ENCODE results near the gene TPSG1.

TPSG1 gene

DNA sequence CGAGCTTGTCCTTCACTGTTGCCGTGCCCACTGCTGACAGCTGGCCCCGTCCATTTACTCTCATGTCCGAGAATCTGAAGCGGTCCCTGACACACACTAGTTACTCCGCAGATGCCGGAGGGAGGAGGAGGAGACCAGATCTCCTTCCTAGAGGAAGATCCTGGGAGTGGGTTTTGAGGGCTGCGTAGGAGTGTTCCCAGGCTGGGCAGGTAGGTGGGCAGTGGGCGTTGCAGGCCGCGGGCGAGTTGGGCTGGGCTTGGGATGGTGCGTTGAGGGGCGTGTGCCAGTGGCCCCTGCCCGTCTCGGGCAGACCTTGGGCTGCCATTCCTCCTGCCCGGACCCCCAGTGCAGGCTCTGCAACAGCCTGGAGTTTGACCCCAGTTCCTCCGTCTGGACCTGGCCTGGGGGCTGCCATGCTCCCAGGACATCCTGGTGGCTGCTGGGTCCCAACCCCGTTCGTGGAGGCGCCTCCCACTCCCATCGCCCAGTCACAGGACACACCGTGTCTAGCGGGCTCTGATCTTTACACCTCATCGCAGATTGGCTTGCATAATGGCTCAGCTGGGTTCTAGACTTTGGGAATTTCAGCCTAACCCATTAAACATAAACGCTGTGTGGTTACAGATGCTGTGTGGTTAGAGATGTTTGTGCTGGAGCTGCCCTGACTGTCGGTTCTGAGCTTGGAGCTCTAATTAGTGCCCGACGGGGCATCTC, 49.3 kb downstream of the TPSG1 start:
- Histone ChIP-seq H3F3A (ENCODE audit: insufficient read depth, low read length) (no peaks in the 10 kb centered on the region), H3K79me2 (ENCODE audit: insufficient read depth, low read length) (no peaks in the 10 kb centered on the region), H3K27me3 (ENCODE audit: insufficient read depth, low read length) (no peaks in the 10 kb centered on the region), H3K4me2 (ENCODE audit: low read length) (no peak overlapping the region), H3K27ac (ENCODE audit: low read depth, low read length, poor library complexity, severe bottlenecking) (no peak overlapping the region), H3K9me3 (ENCODE audit: low read length) (no peaks in the 10 kb centered on the region), H3K36me3 (ENCODE audit: insufficient read depth, low read length) (no peaks in the 10 kb centered on the region), H2AFZ (ENCODE audit: low read length) (no peak overlapping the region), H3K4me3 (ENCODE audit: low read depth, low read length, poor library complexity, severe bottlenecking) (no peak overlapping the region), H3K4me1 (ENCODE audit: insufficient read depth, low read length, severe bottlenecking) (no peaks in the 10 kb centered on the region), H4K20me1 (ENCODE audit: insufficient read depth, low read length) (no peaks in the 10 kb centered on the region), H3K9ac (ENCODE audit: low read length) (no peak overlapping the region), H3K9me2 (ENCODE audit: low read depth, low read length) (no peaks in the 10 kb centered on the region)
- TF ChIP-seq EZH2 (IDR thresholded peaks at IDR 0.05; ENCODE audit: borderline replicate concordance, low read length) = no peak
- TF ChIP-seq, protein P1, sequence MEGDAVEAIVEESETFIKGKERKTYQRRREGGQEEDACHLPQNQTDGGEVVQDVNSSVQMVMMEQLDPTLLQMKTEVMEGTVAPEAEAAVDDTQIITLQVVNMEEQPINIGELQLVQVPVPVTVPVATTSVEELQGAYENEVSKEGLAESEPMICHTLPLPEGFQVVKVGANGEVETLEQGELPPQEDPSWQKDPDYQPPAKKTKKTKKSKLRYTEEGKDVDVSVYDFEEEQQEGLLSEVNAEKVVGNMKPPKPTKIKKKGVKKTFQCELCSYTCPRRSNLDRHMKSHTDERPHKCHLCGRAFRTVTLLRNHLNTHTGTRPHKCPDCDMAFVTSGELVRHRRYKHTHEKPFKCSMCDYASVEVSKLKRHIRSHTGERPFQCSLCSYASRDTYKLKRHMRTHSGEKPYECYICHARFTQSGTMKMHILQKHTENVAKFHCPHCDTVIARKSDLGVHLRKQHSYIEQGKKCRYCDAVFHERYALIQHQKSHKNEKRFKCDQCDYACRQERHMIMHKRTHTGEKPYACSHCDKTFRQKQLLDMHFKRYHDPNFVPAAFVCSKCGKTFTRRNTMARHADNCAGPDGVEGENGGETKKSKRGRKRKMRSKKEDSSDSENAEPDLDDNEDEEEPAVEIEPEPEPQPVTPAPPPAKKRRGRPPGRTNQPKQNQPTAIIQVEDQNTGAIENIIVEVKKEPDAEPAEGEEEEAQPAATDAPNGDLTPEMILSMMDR (IDR thresholded peaks at IDR 0.05; ENCODE audit: low read length) = no peak

DNA sequence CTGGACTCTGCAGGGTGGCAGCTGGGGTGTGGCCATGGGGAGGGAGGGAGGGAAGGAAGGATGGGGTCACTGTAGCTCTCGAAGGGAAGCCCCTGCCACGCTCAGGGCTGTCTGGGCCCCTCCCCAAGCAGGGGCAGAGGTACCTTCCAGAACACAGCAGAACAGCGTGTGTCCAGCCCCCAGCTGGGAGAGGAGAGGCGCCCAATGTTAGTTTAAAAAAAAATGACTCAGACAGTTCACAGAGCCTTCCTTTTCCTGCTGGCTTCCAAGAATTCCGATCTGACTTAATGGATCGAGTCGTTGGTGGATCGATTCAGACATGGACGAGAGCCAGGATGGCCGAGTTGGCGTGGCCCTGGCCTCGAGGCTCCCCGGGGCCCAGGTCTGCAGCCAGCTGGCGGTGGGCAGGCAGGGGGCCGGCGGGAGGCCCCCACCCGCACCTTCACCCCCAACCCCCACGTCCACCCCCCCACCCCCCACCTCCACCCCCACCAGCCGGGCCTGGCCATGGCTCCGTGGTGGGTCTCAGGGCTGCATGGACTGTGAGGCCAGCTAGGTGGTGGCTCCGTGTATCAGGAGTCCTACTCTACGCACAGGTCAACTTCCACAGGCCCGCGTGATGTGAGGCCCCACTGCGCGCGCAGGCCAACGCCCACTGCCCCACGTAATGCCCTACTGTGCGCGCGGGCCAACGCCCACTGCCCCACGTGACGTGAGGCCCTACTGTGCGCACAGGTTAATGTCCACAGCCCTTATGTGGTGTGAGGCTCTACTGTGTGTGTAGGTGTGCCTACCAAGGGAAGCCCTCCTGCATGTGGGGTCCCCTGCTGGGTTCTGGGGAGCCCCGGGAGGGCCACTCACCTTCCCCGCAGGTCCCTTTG, 50.4 kb downstream of the TPSG1 start:
- H3K4me2 ChIP-seq (ENCODE audit: low read length) = no peak overlapping the region

GRCh38 chr16:1173788-1174451, 51.1 kb downstream of the TPSG1 start:
- H3K79me2 ChIP-seq (ENCODE audit: insufficient read depth, low read length) = no peaks in the 10 kb centered on the region
- no peak overlapping the region for H3K4me2 ChIP-seq (ENCODE audit: low read length)
- H3F3A ChIP-seq (ENCODE audit: insufficient read depth, low read length) = no peaks in the 10 kb centered on the region
- no peaks in the 10 kb centered on the region for H3K9me2 ChIP-seq (ENCODE audit: low read depth, low read length)
- H3K9ac ChIP-seq (ENCODE audit: low read length) = no peak overlapping the region
- no peaks in the 10 kb centered on the region for H3K36me3 ChIP-seq (ENCODE audit: insufficient read depth, low read length)
- H2AFZ ChIP-seq (ENCODE audit: low read length) = no peak overlapping the region
- H3K9me3 ChIP-seq (ENCODE audit: low read length) = no peaks in the 10 kb centered on the region
- no peak overlapping the region for H3K27ac ChIP-seq (ENCODE audit: low read depth, low read length, poor library complexity, severe bottlenecking)
- H3K4me1 ChIP-seq (ENCODE audit: insufficient read depth, low read length, severe bottlenecking) = no peaks in the 10 kb centered on the region
- H3K27me3 ChIP-seq (ENCODE audit: insufficient read depth, low read length) = 0 out of 2 replicates have a peak, but pooled peaks cover 3% of the 10 kb centered on the region
- TF ChIP-seq, protein P1 (IDR thresholded peaks at IDR 0.05; ENCODE audit: low read length) = no peak
- TF ChIP-seq EZH2 (IDR thresholded peaks at IDR 0.05; ENCODE audit: borderline replicate concordance, low read length) = no peak
- no peaks in the 10 kb centered on the region for H4K20me1 ChIP-seq (ENCODE audit: insufficient read depth, low read length)
- no peak overlapping the region for H3K4me3 ChIP-seq (ENCODE audit: low read depth, low read length, poor library complexity, severe bottlenecking)

More for the DNA sequence above, 50.4 kb downstream of the TPSG1 start:
- H3K9me2 ChIP-seq (ENCODE audit: low read depth, low read length) = no peaks in the 10 kb centered on the region
- no peaks in the 10 kb centered on the region for H3K9me3 ChIP-seq (ENCODE audit: low read length)
- no peaks in the 10 kb centered on the region for H4K20me1 ChIP-seq (ENCODE audit: insufficient read depth, low read length)
- H3K79me2 ChIP-seq (ENCODE audit: insufficient read depth, low read length) = no peaks in the 10 kb centered on the region
- no peak overlapping the region for H3K4me3 ChIP-seq (ENCODE audit: low read depth, low read length, poor library complexity, severe bottlenecking)
- no peak overlapping the region for H3K9ac ChIP-seq (ENCODE audit: low read length)
- TF ChIP-seq, protein P1 (IDR thresholded peaks at IDR 0.05; ENCODE audit: low read length) = no peak
- H2AFZ ChIP-seq (ENCODE audit: low read length) = no peak overlapping the region
- no peak overlapping the region for H3K27ac ChIP-seq (ENCODE audit: low read depth, low read length, poor library complexity, severe bottlenecking)
- H3K36me3 ChIP-seq (ENCODE audit: insufficient read depth, low read length) = no peaks in the 10 kb centered on the region
- H3K4me1 ChIP-seq (ENCODE audit: insufficient read depth, low read length, severe bottlenecking) = no peaks in the 10 kb centered on the region
- H3F3A ChIP-seq (ENCODE audit: insufficient read depth, low read length) = no peaks in the 10 kb centered on the region
- H3K27me3 ChIP-seq (ENCODE audit: insufficient read depth, low read length) = 0 out of 2 replicates have a peak, but pooled peaks cover 3% of the 10 kb centered on the region
